OCI-LY1 (cell line): ENCODE results near the gene TPRX1.
"Not testable (repeated sequence)": the region's sequence is repeated elsewhere in the genome, so short reads cannot be mapped to it uniquely, and the experiment has no call there.

ENCODE experiments used
- H2AFZ ChIP-seq: fragments of 200-600 bp; sonication (generic), shearing (Covaris generic); 2 replicates; pipeline ENCODE4 v1.6.0; 2014; ENCODE audit warnings: antibody characterized with exemption, mild to moderate bottlenecking, low read length
- H3F3A ChIP-seq: fragments of 200-600 bp; sonication (generic), shearing (Covaris generic); 2 replicates; pipeline ENCODE4 v1.6.0; 2014; ENCODE audit warnings: mild to moderate bottlenecking, antibody characterized with exemption, low read length, moderate library complexity; ENCODE audit not compliant: insufficient read depth
- H3K27ac ChIP-seq: fragments of 200-600 bp; sonication (generic); 2 replicates; pipeline ENCODE4 v1.5.1; 2014; ENCODE audit warnings: low read length, mixed run types, mild to moderate bottlenecking, low read depth; ENCODE audit not compliant: poor library complexity, severe bottlenecking
- H3K27me3 ChIP-seq: fragments of 200-600 bp; sonication (generic); 2 replicates; pipeline ENCODE4 v1.6.0; 2014; ENCODE audit warnings: antibody characterized with exemption, mild to moderate bottlenecking, low read length, moderate library complexity; ENCODE audit not compliant: insufficient read depth
- H3K36me3 ChIP-seq: fragments of 200-600 bp; sonication (generic); 2 replicates; pipeline ENCODE4 v1.6.1; 2014; ENCODE audit warnings: mild to moderate bottlenecking, antibody characterized with exemption, low read length, moderate library complexity, mixed read lengths; ENCODE audit not compliant: insufficient read depth
- H3K4me1 ChIP-seq: fragments of 200-600 bp; sonication (generic); 2 replicates; pipeline ENCODE4 v1.5.1; 2014; ENCODE audit warnings: mild to moderate bottlenecking, low read length, moderate library complexity; ENCODE audit not compliant: insufficient read depth, severe bottlenecking
- H3K4me2 ChIP-seq: fragments of 200-600 bp; sonication (generic), shearing (Covaris generic); 2 replicates; pipeline ENCODE4 v1.6.1; 2014; ENCODE audit warnings: low read length
- H3K4me3 ChIP-seq: fragments of 200-600 bp; sonication (generic); 2 replicates; pipeline ENCODE4 v1.5.1; 2014; ENCODE audit warnings: low read length, low read depth, mild to moderate bottlenecking, mixed read lengths; ENCODE audit not compliant: poor library complexity, severe bottlenecking
- H3K79me2 ChIP-seq: fragments of 200-600 bp; shearing (Covaris generic); 2 replicates; pipeline ENCODE4 v1.6.1; 2016; ENCODE audit warnings: mixed run types, low read length, mixed read lengths; ENCODE audit not compliant: insufficient read depth
- H3K9ac ChIP-seq: fragments of 200-600 bp; sonication (generic), shearing (Covaris generic); 2 replicates; pipeline ENCODE4 v1.6.1; 2014; ENCODE audit warnings: mild to moderate bottlenecking, low read length, mixed read lengths
- H3K9me2 ChIP-seq: fragments of 200-600 bp; sonication (generic), shearing (Covaris generic); 2 replicates; pipeline ENCODE4 v1.6.1; 2014; ENCODE audit warnings: low read depth, mild to moderate bottlenecking, low read length, mixed read lengths
- H3K9me3 ChIP-seq: fragments of 200-600 bp; shearing (Covaris generic); 2 replicates; pipeline ENCODE4 v1.6.1; 2014; ENCODE audit warnings: low read length, mixed read lengths
- H4K20me1 ChIP-seq: fragments of 200-600 bp; sonication (generic), shearing (Covaris generic); 2 replicates; pipeline ENCODE4 v1.6.0; 2016; ENCODE audit warnings: mild to moderate bottlenecking, low read length; ENCODE audit not compliant: insufficient read depth
- CTCF ChIP-seq: fragments of 200-600 bp; sonication (generic), shearing (Covaris generic); IDR thresholded peaks from 2 replicates; pipeline ENCODE4 v1.5.1; 2017; ENCODE audit warnings: mild to moderate bottlenecking, antibody characterized with exemption, low read length, moderate library complexity, mixed read lengths
- EZH2 ChIP-seq: fragments of 200-600 bp; sonication (generic), shearing (Covaris generic); IDR thresholded peaks from 2 replicates; pipeline ENCODE4 v1.8.0; 2017; ENCODE audit warnings: borderline replicate concordance, mixed run types, mild to moderate bottlenecking, antibody characterized with exemption, low read length, moderate library complexity, mixed read lengths

Gene TPRX1

DNA sequence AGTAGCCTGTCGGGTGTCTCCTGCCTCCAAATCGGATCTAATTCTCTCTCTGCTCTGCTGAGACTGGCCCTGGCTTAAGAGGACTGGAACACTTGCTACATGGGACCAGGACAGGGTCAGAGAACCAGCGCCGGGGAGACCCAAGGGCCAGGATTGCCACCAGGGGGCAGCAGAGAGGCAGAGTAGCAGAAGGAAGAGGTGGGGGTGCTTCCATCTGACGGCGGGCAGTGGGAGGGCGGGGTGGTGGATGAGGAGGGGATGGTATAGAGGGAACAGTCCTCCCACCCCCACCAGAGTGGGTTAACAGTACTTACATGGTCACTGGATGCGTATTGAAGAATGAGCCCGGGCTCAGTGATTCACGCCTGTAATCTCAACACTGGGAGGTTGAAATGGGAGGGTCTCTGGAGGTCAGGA lies 13.9 kb downstream of the TPRX1 start:
- H3K36me3 ChIP-seq = peaks cover 9% of the 10 kb centered on the region
- no peaks in the 10 kb centered on the region for H3K9me2 ChIP-seq
- H4K20me1 ChIP-seq = no peaks in the 10 kb centered on the region
- H3K9ac ChIP-seq = no peak overlapping the region
- H2AFZ ChIP-seq = no peak overlapping the region
- peaks cover 5% of the 10 kb centered on the region for H3K9me3 ChIP-seq
- no peaks in the 10 kb centered on the region for H3K4me1 ChIP-seq
- H3K27ac ChIP-seq = no peak overlapping the region
- H3K4me2 ChIP-seq = no peak overlapping the region
- TF ChIP-seq EZH2 = no peak
- peak; percentile 90 for TF ChIP-seq CTCF
- H3K4me3 ChIP-seq = no peak overlapping the region
- H3K79me2 ChIP-seq = no peaks in the 10 kb centered on the region
- H3F3A ChIP-seq = no peaks in the 10 kb centered on the region
- no peaks in the 10 kb centered on the region for H3K27me3 ChIP-seq

DNA sequence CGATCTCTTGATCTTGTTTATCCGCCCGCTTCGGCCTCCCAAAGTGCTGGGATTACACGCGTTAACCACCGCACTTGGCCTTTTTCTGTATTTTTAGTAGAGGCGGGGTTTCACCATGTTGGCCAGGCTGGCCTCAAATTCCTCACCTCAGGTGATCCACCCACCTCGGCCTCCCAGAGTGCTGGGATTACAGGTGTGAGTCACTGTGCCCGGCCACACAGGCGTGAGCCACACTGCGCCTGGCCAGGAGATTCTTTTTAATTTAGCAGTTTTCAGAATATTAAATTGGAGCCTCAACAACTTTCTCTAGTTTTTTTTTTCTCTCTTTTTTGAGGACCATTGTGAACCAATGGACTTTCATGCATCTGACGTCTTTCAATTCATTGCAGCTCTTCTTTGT lies 14.5 kb downstream of the TPRX1 start:
- H3K4me3 ChIP-seq, H3K9me2 ChIP-seq, H3K4me2 ChIP-seq, H3K27ac ChIP-seq, H3K9me3 ChIP-seq, H3F3A ChIP-seq, H3K9ac ChIP-seq, H3K27me3 ChIP-seq, H2AFZ ChIP-seq, H3K79me2 ChIP-seq, H4K20me1 ChIP-seq, H3K4me1 ChIP-seq: not testable (repeated sequence)
- peaks cover 11% of the 10 kb centered on the region for H3K36me3 ChIP-seq

DNA sequence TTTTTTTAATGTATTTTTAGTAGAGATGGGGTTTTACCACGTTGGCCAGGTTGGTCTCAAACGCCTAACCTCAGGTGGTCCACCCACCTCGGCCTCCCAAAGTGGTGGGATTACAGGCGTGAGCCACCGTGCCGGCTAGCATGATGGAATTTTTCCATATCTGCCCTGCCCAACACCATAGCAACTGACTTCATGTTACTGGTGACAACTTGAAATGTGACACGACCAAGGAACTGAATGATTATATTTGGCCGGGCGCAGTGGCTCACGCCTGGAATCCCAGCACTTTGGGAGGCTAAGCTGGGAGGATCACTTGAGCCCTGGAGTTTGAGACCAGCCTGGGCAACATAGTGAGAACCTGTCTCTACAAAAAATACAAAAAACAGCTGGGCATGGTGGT lies 17.0 kb downstream of the TPRX1 start:
- not testable (repeated sequence) for H3K4me3 ChIP-seq, H4K20me1 ChIP-seq, H3K9ac ChIP-seq, H3K4me2 ChIP-seq, H3K9me2 ChIP-seq, H3K4me1 ChIP-seq, H3K27ac ChIP-seq, H3K9me3 ChIP-seq, H3K79me2 ChIP-seq, H2AFZ ChIP-seq, H3F3A ChIP-seq, H3K27me3 ChIP-seq
- H3K36me3 ChIP-seq = peaks cover 11% of the 10 kb centered on the region

- no peak overlapping the region for H3K27ac ChIP-seq
- no peak overlapping the region for H3K4me2 ChIP-seq
- no peak overlapping the region for H3K4me3 ChIP-seq
- H3K4me1 ChIP-seq = no peaks in the 10 kb centered on the region
- no peaks in the 10 kb centered on the region for H3K9me3 ChIP-seq
- no peak overlapping the region for H2AFZ ChIP-seq
- no peaks in the 10 kb centered on the region for H3K9me2 ChIP-seq
- H4K20me1 ChIP-seq = no peaks in the 10 kb centered on the region
- no peaks in the 10 kb centered on the region for H3K27me3 ChIP-seq
- H3F3A ChIP-seq = no peaks in the 10 kb centered on the region
- TF ChIP-seq CTCF (no peak), EZH2 (no peak)
- no peak overlapping the region for H3K9ac ChIP-seq
- no peaks in the 10 kb centered on the region for H3K79me2 ChIP-seq
- H3K36me3 ChIP-seq = peaks cover 17% of the 10 kb centered on the region
Observed at GRCh38 chr19:47786566-47786965, 17.8 kb downstream of the TPRX1 start.
